Left lung (tissue), 10 donors: ENCODE results near the gene SH3PXD2A. TPM values are rescaled to one million over a fixed set of nuclear protein-coding genes. Genes with fewer than 3 reads are reported as not detected.

ENCODE experiments used
- ATAC-seq: fragments of 200-7000 bp; cut with Tn5 transposase; one replicate; pipeline ENCODE4 v1.9.1; 2020; ENCODE audit warnings: moderate library complexity
- DNase-seq, 4 donors: peaks; one replicate each; pipeline ENCODE4 v3.0.0-alpha.2; 2013 to 2020
- H3K27ac ChIP-seq, 2 donors: fragments of 200-600 bp; sonication (generic) in 1 of 2; one replicate each; pipeline versions ENCODE4 v1.5.0 to v1.8.0; 2020 to 2021
- H3K27me3 ChIP-seq, 2 donors: fragments of 200-600 bp; sonication (generic) in 1 of 2; one replicate each; pipeline versions ENCODE4 v1.5.0 to v1.8.0; 2020 to 2021
- H3K36me3 ChIP-seq, 2 donors: fragments of 200-600 bp; sonication (generic) in 1 of 2; one replicate each; pipeline versions ENCODE4 v1.5.0 to v1.8.0; 2020 to 2021
- H3K4me1 ChIP-seq, 2 donors: fragments of 200-600 bp; one replicate each; pipeline ENCODE4 v1.8.0; 2021
- H3K4me3 ChIP-seq, 2 donors: fragments of 200-600 bp; sonication (generic) in 1 of 2; one replicate each; pipeline versions ENCODE4 v1.5.0 to v1.8.0; 2020 to 2021; ENCODE audit warnings: mild to moderate bottlenecking in 1 of 2
- H3K9me3 ChIP-seq, 2 donors: fragments of 200-600 bp; sonication (generic) in 1 of 2; one replicate each; pipeline versions ENCODE4 v1.5.0 to v1.8.0; 2020 to 2021
- intact Hi-C, 2 donors: fragments of 100-400 bp; cut with DNase I; formaldehyde crosslinking; loops; one replicate each; pipeline versions ENCODE4 v1.11.2 to v1.14.2; 2022
- polyA plus RNA-seq, 6 donors: library from polyadenylated mRNA; unstranded; fragments of 120-200 nt; gene quantifications; one replicate each; pipeline ENCODE4 v1.2.1, GENCODE V29; 2013; ENCODE audit not compliant: insufficient read length in 6 of 6
- total RNA-seq, 2 donors: library from RNA; stranded (reverse); fragmentation: NEBNext Ultra II Directional; extraction: Animal tissue kit (Norgen Biotek cat#: 25700); gene quantifications; one replicate each; pipeline ENCODE4 v1.2.1, GENCODE V29; 2021
- TF ChIP-seq, protein P1 (sequence below), 2 donors: fragments of 200-600 bp; sonication (generic) in 1 of 2; IDR thresholded peaks; one replicate each; pipeline versions ENCODE4 v1.5.0 to v1.8.0; 2021; ENCODE audit warnings: antibody characterized with exemption in 2 of 2
- donor health status: DM: no; HTN: yes; CAD: no.
- donor health status: DM: no; HTN: no; CAD: no.

Gene SH3PXD2A
- total and polyA plus RNA-seq, 8 donors: 44.8 to 117 (median 91.7) TPM

DNA sequence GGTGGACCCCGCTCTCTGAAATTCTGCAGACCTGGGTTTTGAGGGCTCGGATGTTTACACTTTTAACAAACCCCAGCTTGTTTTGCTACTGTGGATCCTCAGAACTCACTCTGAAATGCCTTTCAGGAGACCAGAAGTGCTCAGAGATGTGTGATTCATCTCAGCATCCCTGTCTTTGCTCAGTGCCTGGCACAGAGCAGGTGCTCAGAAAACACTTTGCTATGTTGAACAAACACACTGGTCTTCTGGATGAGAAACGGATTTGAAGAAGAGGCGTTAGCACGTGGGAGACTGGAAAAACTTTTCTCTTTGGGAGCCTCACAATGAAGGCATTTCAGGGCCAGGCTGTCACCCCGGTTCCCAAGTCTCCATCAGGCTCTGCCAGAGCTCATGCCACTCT lies 53.3 kb downstream of the SH3PXD2A start:
- Histone ChIP-seq H3K27ac (no peak overlapping the region), H3K27me3 (no peaks in the 10 kb centered on the region)
- intact Hi-C loops: no loop called here

GRCh38 chr10:103800789-103801540 lies 54.4 kb downstream of the SH3PXD2A start:
- no peak for ATAC-seq
- H3K36me3 ChIP-seq: no peaks in the 10 kb centered on the region
- H3K27ac ChIP-seq: no peak overlapping the region
- no peak for DNase-seq
- no peaks in the 10 kb centered on the region for H3K4me1 ChIP-seq
- no peaks in the 10 kb centered on the region for H3K27me3 ChIP-seq
- TF ChIP-seq, protein P1, sequence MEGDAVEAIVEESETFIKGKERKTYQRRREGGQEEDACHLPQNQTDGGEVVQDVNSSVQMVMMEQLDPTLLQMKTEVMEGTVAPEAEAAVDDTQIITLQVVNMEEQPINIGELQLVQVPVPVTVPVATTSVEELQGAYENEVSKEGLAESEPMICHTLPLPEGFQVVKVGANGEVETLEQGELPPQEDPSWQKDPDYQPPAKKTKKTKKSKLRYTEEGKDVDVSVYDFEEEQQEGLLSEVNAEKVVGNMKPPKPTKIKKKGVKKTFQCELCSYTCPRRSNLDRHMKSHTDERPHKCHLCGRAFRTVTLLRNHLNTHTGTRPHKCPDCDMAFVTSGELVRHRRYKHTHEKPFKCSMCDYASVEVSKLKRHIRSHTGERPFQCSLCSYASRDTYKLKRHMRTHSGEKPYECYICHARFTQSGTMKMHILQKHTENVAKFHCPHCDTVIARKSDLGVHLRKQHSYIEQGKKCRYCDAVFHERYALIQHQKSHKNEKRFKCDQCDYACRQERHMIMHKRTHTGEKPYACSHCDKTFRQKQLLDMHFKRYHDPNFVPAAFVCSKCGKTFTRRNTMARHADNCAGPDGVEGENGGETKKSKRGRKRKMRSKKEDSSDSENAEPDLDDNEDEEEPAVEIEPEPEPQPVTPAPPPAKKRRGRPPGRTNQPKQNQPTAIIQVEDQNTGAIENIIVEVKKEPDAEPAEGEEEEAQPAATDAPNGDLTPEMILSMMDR (IDR thresholded peaks at IDR 0.05): no peak
- no peaks in the 10 kb centered on the region for H3K9me3 ChIP-seq
- no peak overlapping the region for H3K4me3 ChIP-seq
- intact Hi-C loops: no loop called here

More for the DNA sequence above, 53.3 kb downstream of the SH3PXD2A start:
- no peaks in the 10 kb centered on the region for H3K9me3 ChIP-seq
- ATAC-seq (peak; percentile 36), DNase-seq (no peak)
- H3K4me1 ChIP-seq: no peaks in the 10 kb centered on the region
- TF ChIP-seq, protein P1 (IDR thresholded peaks at IDR 0.05): no peak
- no peaks in the 10 kb centered on the region for H3K36me3 ChIP-seq
- no peak overlapping the region for H3K4me3 ChIP-seq

- ATAC-seq (no peak), DNase-seq (no peak)
- H3K36me3 ChIP-seq: no peaks in the 10 kb centered on the region
- TF ChIP-seq, protein P1 (IDR thresholded peaks at IDR 0.05): no peak
- peaks cover 0 to 5% of the 10 kb centered on the region in 2 donors for H3K4me1 ChIP-seq
- no peak overlapping the region for H3K27ac ChIP-seq
- H3K9me3 ChIP-seq: no peaks in the 10 kb centered on the region
- H3K4me3 ChIP-seq: no peak overlapping the region
- no peaks in the 10 kb centered on the region for H3K27me3 ChIP-seq
- intact Hi-C loops: no loop called here
Measured at GRCh38 chr10:103800089-103800488, 55.3 kb downstream of the SH3PXD2A start.

DNA sequence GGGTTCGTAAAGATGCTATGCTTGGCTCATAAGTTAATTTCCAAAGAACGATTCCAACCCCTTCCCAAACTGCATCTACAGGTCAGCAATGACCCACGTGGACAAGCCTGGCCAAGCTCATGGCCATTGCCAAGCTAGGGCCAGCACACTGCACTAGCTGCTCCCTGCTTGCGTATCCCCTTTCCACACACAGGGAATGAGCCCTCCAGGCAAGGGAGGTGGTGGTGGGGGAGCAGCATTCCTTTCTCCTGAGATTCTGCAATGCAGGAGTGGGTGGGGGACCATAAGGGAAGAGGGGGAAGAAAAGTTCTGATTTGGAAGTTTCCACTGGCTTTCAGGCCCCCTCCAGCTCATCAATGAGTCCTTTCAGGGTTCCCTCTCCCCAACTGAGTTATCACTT lies 56.0 kb downstream of the SH3PXD2A start:
- intact Hi-C loops: no loop called here
- no peaks in the 10 kb centered on the region for H3K27me3 ChIP-seq
- no peak overlapping the region for H3K27ac ChIP-seq
- H3K36me3 ChIP-seq: no peaks in the 10 kb centered on the region
- H3K4me1 ChIP-seq: peaks cover 0 to 11% of the 10 kb centered on the region in 2 donors
- H3K9me3 ChIP-seq: no peaks in the 10 kb centered on the region
- TF ChIP-seq, protein P1 (IDR thresholded peaks at IDR 0.05): no peak
- no peak for ATAC-seq
- no peak overlapping the region for H3K4me3 ChIP-seq
- DNase-seq: no peak

DNA sequence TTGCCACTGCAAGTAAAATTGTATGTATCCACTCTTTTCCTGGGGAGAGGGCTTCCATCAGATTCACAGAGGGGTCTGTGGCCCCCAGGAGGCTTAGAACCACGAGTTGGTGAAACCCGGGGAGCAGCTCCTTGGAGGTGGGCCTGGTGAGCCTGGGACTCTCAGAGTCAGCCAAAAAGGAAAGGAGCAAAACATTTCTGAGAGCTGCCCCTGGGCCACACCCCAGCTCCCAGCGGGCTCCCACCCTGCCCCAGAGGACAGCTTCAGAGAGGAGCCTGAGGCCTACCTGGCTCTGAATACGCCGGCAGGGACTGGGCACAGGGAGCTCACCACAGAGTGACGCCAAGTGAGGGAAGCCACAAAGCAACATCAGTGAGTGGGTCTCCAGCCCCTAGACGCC lies 56.9 kb downstream of the SH3PXD2A start:
- H3K36me3 ChIP-seq: no peaks in the 10 kb centered on the region
- no peaks in the 10 kb centered on the region for H3K9me3 ChIP-seq
- no peak overlapping the region for H3K27ac ChIP-seq
- H3K4me1 ChIP-seq: peaks cover 0 to 11% of the 10 kb centered on the region in 2 donors
- intact Hi-C loops: no loop called here
- no peak for ATAC-seq
- DNase-seq: no peak
- no peaks in the 10 kb centered on the region for H3K27me3 ChIP-seq
- no peak overlapping the region for H3K4me3 ChIP-seq
- TF ChIP-seq, protein P1 (IDR thresholded peaks at IDR 0.05): no peak
